IPS-15b (cell line): ENCODE results near the gene CARHSP1.

Source experiments
- H3K27me3 ChIP-seq: one replicate; pipeline ENCODE4 v1.6.1; 2013; ENCODE audit warnings: low read length; ENCODE audit not compliant: control insufficient read depth, insufficient read depth
- H3K36me3 ChIP-seq: one replicate; pipeline ENCODE4 v1.6.1; 2013; ENCODE audit warnings: low read length; ENCODE audit not compliant: control insufficient read depth, insufficient read depth
- H3K4me1 ChIP-seq: one replicate; pipeline ENCODE4 v1.6.1; 2013; ENCODE audit warnings: mild to moderate bottlenecking, low read length; ENCODE audit not compliant: control insufficient read depth, insufficient read depth
- H3K4me3 ChIP-seq: one replicate; pipeline ENCODE4 v1.5.1; 2013; ENCODE audit warnings: low read depth, low read length
- H3K9ac ChIP-seq: one replicate; pipeline ENCODE4 v1.6.1; 2013; ENCODE audit warnings: low read depth, mild to moderate bottlenecking, low read length
- H3K9me3 ChIP-seq: one replicate; pipeline ENCODE4 v1.6.1; 2013; ENCODE audit warnings: mild to moderate bottlenecking, low read length; ENCODE audit not compliant: control insufficient read depth, insufficient read depth

CARHSP1 gene

DNA sequence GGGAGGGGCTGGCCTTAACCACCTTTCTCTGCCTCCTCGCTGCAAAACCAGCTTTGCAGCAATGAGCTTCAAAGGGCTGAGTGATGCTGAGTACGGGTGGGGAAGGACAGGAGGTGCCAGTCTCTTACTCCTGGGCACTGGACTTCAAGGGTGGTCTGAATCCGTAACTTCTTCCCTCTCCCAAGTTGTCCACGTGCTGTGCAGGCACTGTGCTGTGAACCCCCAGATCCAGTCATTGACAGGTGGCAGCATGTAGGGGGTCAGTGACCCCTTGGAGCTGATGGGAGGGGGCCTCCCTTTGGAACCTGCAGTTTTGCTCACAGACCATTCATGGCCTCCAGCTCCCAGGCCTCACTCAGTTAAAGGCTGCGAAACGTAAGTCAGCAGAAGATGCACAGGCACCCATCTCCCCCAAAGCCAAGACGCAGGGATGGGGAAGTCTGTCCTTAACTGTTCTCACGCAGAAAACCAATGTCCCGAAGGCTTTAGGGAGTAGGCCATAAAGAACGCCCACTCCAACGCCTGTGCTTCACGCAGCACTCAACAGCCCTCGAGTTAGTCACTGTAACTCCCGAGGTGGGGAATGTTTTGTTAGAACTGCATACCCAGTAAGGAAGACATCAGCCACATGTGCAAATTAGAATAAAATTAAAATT, 21.2 kb upstream of the CARHSP1 start:
- no peaks in the 10 kb centered on the region for H3K9me3 ChIP-seq
- H3K4me1 ChIP-seq, result peaks cover 7% of the 10 kb centered on the region
- H3K27me3 ChIP-seq, result no peaks in the 10 kb centered on the region
- H3K36me3 ChIP-seq, result peaks cover 47% of the 10 kb centered on the region
- H3K4me3 ChIP-seq, result no peak overlapping the region
- H3K9ac ChIP-seq, result no peak overlapping the region

DNA sequence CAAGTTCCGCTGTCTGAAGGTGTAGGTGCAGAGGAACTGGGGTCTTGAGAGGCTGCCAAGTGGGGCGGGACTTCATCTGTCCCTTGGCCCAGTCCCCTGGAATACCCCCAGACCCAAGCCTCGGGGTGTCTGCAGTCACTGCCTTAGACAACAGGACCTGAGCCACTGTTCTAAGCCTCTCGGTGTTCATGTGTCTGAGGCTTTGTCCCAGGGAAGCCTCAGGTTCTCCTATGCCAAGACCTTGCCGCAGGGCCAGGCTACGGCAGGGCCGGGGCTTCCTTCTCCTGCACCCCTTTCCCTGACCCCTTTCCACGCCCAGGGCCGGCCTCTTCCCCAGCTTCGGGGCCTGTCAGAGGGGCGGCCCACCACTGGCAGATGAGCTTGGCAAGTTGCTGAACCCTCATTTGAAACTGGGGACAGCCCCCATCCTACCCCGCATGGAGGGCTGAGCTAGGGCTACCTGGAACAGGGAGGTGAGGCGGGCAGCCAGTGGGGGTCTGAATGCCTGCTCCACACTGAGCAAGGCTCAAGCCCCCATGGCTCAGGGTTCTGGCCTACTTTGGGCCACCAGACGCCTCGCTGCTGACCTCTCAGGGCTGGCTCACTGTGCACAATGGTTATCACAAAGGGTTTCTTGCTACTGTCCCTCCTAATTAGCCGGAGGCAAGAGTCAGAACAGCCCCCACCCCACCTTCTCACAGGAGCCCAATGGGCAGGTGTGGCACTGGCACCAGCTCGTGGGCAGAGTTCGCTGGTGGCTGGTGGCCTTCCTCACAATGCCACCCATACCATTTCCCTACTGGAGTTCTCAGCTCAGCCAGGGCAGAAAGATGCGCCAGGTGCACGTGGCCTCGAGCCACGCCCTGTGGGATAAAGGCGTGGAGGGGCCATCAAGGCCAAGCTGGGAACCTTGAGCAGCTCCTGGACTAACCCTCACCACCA, 20.4 kb upstream of the CARHSP1 start:
- Histone ChIP-seq H3K9ac (no peak overlapping the region), H3K27me3 (no peaks in the 10 kb centered on the region), H3K9me3 (no peaks in the 10 kb centered on the region), H3K36me3 (peaks cover 39% of the 10 kb centered on the region), H3K4me3 (no peak overlapping the region), H3K4me1 (peaks cover 7% of the 10 kb centered on the region)

DNA sequence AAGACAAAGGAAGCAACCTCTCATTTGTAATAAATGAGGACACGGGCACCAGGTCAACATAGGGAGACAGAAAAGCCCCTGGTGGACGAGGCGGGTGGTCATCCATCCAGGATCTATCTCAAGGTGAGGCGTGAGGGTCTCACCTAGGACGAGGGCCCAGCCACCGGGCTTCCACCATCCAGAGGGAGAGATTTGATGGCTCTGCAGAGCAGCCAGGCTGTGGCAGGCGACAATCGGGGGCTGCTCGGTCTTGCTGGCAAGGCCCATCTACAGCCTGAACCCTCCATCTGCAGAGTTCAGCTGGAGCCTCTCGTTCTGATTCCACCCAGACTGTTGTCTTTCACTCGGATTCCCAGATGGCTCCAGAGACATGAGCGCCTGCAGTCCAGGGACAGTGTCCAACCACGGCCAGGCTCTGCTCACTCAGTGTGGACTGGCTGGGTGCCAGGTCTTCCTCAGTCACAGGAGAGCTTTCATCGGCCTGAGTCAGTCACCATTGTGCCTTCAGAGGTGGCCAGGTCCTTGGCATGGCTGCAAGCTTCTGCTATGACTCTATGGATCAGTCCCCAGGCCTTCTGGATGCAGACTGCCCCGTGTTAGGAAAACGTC, 19.2 kb upstream of the CARHSP1 start:
- no peak overlapping the region for H3K9ac ChIP-seq
- H3K4me1 ChIP-seq, result peaks cover 7% of the 10 kb centered on the region
- no peaks in the 10 kb centered on the region for H3K9me3 ChIP-seq
- no peak overlapping the region for H3K4me3 ChIP-seq
- no peaks in the 10 kb centered on the region for H3K27me3 ChIP-seq
- H3K36me3 ChIP-seq, result peaks cover 29% of the 10 kb centered on the region

DNA sequence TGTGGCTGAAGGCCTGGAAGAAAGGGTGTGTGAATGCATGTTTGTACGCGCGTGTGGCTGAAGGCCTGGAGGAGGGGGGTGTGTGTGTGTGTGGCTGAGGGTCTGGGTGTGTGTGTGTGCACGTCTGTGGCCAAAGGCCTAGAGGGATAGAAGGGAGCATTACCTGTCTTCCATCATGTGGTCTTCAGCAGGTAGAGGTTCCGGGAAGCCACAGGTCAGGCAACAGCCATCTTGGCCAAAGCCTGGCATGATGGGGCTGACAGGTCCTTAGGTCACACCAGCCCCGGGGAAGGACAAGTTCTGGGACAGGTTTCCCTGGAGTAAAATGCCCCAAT, 18.6 kb upstream of the CARHSP1 start:
- H3K9me3 ChIP-seq, result no peaks in the 10 kb centered on the region
- no peak overlapping the region for H3K4me3 ChIP-seq
- peaks cover 29% of the 10 kb centered on the region for H3K36me3 ChIP-seq
- peaks cover 7% of the 10 kb centered on the region for H3K4me1 ChIP-seq
- no peak overlapping the region for H3K9ac ChIP-seq
- no peaks in the 10 kb centered on the region for H3K27me3 ChIP-seq

DNA sequence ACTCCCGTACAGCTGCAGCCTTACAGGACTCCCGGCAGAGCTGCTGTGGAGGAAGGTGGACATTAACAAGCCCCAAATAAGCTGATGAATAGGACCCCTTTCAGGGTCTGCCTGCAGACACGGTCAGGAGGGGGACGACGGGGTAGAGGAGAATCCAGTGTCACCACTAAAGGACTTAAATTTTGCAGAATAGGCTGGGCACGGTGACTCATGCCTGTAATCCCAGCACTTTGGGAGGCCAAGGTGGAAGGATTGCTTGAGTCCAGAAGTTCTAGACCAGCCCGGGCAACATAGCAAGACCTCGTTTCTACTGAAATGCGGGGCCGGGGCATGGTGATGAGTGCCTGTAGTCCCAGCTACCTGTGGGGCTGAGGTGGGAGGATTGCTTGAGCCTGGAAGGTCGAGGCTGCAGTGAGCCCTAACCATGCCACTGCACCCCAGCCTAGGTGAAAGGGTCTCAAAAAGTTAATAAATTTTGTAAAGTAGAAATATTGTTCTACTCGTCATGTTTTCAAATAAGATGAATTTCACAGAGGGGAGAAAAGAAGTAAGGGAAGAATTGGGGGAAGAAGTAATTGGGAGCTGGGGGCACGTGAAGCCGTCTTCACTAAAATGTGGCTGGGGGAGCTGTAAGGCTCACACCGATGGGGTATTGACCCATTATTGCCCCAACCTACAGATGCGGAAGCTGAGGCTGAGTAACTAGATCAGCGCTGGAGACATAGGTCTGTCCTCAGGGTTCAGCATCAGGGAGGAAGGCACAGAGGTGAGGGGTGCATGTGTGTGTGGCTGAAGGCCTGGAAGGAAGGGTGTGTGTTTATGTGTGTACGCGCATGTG, 18.0 kb upstream of the CARHSP1 start:
- H3K4me1 ChIP-seq, result peaks cover 7% of the 10 kb centered on the region
- no peak overlapping the region for H3K9ac ChIP-seq
- H3K27me3 ChIP-seq, result no peaks in the 10 kb centered on the region
- no peaks in the 10 kb centered on the region for H3K9me3 ChIP-seq
- peaks cover 27% of the 10 kb centered on the region for H3K36me3 ChIP-seq
- no peak overlapping the region for H3K4me3 ChIP-seq

DNA sequence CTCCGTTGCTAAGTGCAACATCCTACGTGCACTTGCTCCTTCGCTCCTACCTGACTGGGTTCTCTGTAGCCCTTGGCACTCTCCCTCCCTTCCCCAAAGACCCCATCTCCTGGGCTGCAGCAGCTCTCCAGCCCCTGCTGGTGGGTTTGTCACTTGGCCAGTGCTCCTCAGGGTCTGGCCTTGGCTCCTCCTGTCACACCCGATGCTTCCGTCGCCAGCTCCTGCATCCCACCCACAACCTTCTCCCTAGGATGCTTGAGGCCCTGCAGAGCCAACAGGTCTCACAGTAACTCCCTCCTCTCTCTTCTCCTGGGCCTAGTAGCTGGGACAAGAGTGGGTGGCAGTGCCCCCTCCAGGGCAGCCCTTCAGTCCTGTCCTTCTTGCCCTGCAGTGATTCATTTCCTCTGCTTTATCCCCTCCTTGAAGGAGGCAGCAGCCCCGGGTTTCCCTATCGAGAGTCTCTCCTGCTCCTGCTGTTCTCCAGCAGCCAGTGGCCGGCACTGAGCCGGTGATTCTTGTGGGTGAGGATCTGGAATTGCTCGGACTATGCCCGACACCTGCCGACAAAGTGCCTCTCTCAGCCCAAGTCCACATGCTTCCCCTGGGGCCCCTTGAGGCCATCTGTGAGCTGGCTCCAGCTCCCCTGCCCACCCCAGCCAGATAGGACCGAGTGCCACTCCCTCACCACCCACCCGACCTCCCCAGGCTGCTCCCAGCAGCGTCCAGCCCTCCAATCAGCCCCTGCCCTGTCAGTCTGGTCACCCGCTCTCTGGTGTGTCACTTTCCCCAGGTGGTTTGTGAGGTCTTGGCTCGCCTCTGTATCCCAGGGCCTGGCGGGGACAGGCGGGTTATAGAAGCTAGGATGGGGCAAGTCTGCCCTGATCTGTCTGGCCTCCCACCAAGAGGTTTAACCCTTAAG, 17.1 kb upstream of the CARHSP1 start:
- no peak overlapping the region for H3K4me3 ChIP-seq
- H3K36me3 ChIP-seq, result peaks cover 21% of the 10 kb centered on the region
- no peak overlapping the region for H3K9ac ChIP-seq
- H3K4me1 ChIP-seq, result peaks cover 7% of the 10 kb centered on the region
- H3K27me3 ChIP-seq, result no peaks in the 10 kb centered on the region
- H3K9me3 ChIP-seq, result no peaks in the 10 kb centered on the region

DNA sequence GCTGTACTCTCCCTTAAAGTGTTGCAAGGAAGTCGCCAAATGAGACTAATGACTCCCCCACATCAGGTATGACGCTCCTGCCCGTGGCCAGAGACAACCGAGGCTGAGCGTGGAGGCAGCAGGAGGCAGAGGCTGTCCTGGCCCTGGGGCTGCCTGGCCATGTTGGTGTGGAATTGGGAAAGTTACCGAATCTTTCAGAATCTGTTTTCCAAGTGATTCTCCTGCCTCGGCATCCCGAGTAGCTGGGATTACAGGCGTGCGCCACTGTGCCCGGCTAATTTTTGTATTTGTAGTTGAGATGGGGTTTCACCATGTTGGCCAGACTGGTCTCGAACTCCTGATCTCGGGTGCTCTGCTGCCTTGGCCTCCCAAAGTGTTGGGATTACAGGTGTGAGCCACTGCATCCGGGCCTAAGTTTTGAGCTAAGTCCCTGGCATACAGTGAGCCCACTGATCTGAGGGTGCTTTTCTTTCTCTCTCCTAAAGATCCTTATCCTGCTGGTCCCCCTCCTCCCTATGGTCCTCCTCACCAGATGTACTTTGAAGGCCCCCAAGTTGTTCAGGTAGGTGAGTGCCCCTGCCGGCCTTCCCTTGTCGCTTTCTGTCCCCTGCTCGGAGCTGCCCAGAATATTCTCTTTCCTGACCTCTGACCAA, 14.0 kb upstream of the CARHSP1 start:
- Histone ChIP-seq H3K4me1 (peaks cover 14% of the 10 kb centered on the region), H3K27me3 (no peaks in the 10 kb centered on the region), H3K36me3 (peaks cover 7% of the 10 kb centered on the region), H3K9ac (no peak overlapping the region), H3K4me3 (no peak overlapping the region), H3K9me3 (no peaks in the 10 kb centered on the region)

DNA sequence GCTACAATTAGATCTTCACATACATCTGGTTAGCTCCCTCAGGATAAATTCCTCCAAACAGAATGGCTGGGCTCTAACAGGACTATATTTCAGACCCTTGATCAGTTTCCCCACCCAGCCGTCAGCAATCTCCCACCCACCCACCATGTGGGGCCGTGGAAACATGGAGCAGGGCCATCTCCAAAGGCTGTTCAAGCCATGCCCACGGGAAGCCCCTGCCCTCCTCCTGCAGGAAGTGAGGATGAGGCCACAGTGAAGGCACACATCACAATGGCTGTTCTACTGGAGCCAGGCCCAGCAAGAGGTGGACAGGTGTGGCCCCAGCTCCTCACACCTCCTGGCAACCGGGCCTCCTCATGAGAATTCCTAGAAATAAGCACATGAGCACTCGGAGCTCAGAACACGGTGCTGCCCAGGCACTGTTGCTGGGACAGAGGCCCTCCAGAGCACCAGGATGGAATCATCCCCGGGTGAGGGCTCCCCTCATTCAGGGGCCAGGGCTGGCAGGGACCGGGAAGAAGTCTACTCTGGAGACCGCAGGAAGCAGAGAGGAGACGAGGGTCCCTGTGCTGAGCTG, 13.3 kb upstream of the CARHSP1 start, which contains the start of gene LITAFD:
Gene LITAFD (plus strand): TSS at position 311 of the 577 bp plus-strand sequence. CDS start 2,005 bp downstream, outside the sequence.
- Histone ChIP-seq H3K9me3 (no peaks in the 10 kb centered on the region), H3K4me1 (peaks cover 14% of the 10 kb centered on the region), H3K9ac (no peak within 1 kb of the TSS), H3K27me3 (no peaks in the 10 kb centered on the region), H3K4me3 (no peak within 1 kb of the TSS), H3K36me3 (peaks cover 3% of the 10 kb centered on the region)

DNA sequence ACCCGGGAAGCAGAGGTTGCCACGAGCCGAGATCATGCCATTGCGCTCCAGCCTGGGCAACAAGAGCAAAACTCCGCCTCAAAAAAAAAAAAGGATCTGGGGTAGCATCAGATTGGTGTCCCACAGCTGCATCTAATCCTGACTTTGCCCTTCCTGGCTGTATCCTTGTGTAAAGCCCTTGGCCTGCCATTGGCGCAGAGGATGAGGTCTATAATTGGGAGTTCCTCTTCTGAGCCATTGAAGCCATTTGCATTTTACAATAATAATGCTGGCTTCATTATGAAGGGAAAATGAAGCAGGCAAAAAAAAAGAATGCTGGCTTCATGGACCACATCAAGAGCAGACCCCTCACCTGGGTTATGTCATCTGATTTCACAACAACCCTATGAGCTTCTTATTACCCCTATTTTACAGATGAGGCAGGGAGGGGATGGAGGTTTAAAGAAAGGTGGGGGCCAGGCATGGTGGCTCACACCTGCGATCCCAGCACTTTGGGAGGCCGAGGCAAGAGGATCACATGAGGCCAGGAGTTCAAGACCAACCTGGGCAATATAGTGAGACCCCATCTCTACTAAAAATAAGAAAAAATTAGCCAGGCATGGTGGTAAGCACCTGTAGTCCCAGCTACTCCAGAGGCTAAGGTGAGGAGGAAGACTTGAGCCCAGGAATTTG, 12.2 kb upstream of the CARHSP1 start:
- H3K9ac ChIP-seq, result no peak overlapping the region
- H3K36me3 ChIP-seq, result no peaks in the 10 kb centered on the region
- H3K9me3 ChIP-seq, result no peaks in the 10 kb centered on the region
- H3K4me1 ChIP-seq, result peaks cover 9% of the 10 kb centered on the region
- no peaks in the 10 kb centered on the region for H3K27me3 ChIP-seq
- no peak overlapping the region for H3K4me3 ChIP-seq

DNA sequence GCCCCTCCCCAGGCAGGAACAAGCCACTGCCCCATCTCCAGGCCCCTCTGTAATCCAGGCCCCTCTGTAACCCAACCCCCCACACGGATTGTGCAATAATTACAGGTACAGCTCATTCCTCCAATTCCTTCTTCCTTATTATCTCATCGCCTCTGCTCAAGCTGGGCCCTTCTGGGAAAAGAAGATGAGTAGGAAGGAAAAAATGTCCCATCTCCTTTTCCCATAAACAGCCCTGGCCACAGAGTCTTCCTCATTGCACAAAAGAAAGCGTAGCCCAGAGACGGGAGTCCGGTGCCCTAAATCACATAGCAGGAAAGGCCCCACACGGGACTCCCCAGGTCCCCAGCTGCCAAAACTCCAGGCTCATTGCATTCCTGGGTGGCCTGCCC, 9.7 kb upstream of the CARHSP1 start:
- no peak overlapping the region for H3K9ac ChIP-seq
- H3K9me3 ChIP-seq, result no peaks in the 10 kb centered on the region
- H3K4me3 ChIP-seq, result no peak overlapping the region
- H3K27me3 ChIP-seq, result no peaks in the 10 kb centered on the region
- H3K36me3 ChIP-seq, result no peaks in the 10 kb centered on the region
- H3K4me1 ChIP-seq, result peaks cover 10% of the 10 kb centered on the region
